A549 (cell line): ENCODE results near the gene PALLD. TPM values are rescaled to one million over a fixed set of nuclear protein-coding genes. Genes with fewer than 3 reads are reported as not detected.
"Not testable (repeated sequence)": the region's sequence is repeated elsewhere in the genome, so short reads cannot be mapped to it uniquely, and the experiment has no call there.

Source experiments
- ATAC-seq, 2 experiments: fragments of 200-7000 bp in 1 of 2; fragments of >200 bp in 1 of 2; cut with Nextera tagmentation in 1 of 2; cut with Tn5 transposase in 1 of 2; 3 replicates each; pipeline versions ENCODE4 v1.8.0 to v1.9.1; 2018 to 2020; ENCODE audit warnings: mild to moderate bottlenecking in 1 of 2, moderate library complexity in 1 of 2
- CTCF ChIA-PET: fragments of 300-600 bp; sonication (Branson Sonifier 250); formaldehyde crosslinking; extraction: SDS; loops from one replicate; lab custom pipeline; 2021; ENCODE audit warnings: antibody characterized with exemption, inconsistent platforms; lab: Yijun Ruan, JAX
- POLR2A ChIA-PET: fragments of 350-600 bp; formaldehyde crosslinking; extraction: SDS; loops from one replicate; lab custom pipeline; 2021; ENCODE audit warnings: antibody characterized with exemption, inconsistent platforms; lab: Yijun Ruan, JAX
- DNase-seq, 2 experiments: peaks; one replicate each; pipeline versions ENCODE4 v3.0.0 to v3.0.0-alpha.2; 2011 to 2016; ENCODE audit warnings: low read depth in 1 of 2, low spot score in 1 of 2
- FAIRE-seq: peaks from 2 replicates; lab custom pipeline; 2011; peaks lifted over from hg19 to GRCh38; lab: Jason Lieb, UNC
- H3K27ac ChIP-seq, 2 experiments: fragments of >200 bp; sonication (Bioruptor Twin); formaldehyde crosslinking; 3 replicates each; pipeline ENCODE4 v1.5.1; 2016 to 2017
- H3K4me1 ChIP-seq: fragments of >200 bp; sonication (Bioruptor Twin); formaldehyde crosslinking; 3 replicates; pipeline ENCODE4 v1.6.1; 2016
- H3K4me2 ChIP-seq: fragments of >200 bp; sonication (Bioruptor Twin); formaldehyde crosslinking; 3 replicates; pipeline ENCODE4 v1.6.1; 2016
- H3K4me3 ChIP-seq: fragments of >200 bp; sonication (Bioruptor Twin); formaldehyde crosslinking; 3 replicates; pipeline ENCODE4 v1.5.1; 2016
- H3K9me3 ChIP-seq: fragments of >200 bp; sonication (Bioruptor Twin); formaldehyde crosslinking; 3 replicates; pipeline ENCODE4 v1.6.1; 2016
- CBX2 ChIP-seq: fragments of 200-600 bp; sonication (generic); IDR thresholded peaks from 2 replicates; pipeline ENCODE4 v1.6.1; 2016; ENCODE audit warnings: low read depth, mild to moderate bottlenecking, borderline replicate concordance
- CHD2 ChIP-seq: fragments of 150-350 bp; IDR thresholded peaks from 2 replicates; pipeline ENCODE4 v1.6.1; 2014; ENCODE audit warnings: low read length; ENCODE audit not compliant: partially characterized antibody
- ESRRA ChIP-seq: fragments of 150-350 bp; IDR thresholded peaks from 2 replicates; pipeline ENCODE4 v1.6.1; 2014; ENCODE audit warnings: mild to moderate bottlenecking, low read length, borderline replicate concordance
- FOSL2 ChIP-seq, 2 experiments: fragments of 450-650 bp in 1 of 2; fragments of >200 bp in 1 of 2; sonication (Bioruptor Twin) in 1 of 2; formaldehyde crosslinking; IDR thresholded peaks; 2 replicates each; pipeline versions ENCODE4 v1.5.0 to v1.6.1; 2016 to 2020; ENCODE audit warnings: mild to moderate bottlenecking in 1 of 2, moderate library complexity in 1 of 2
- HDAC2 ChIP-seq: fragments of 200-600 bp; sonication (generic); IDR thresholded peaks from 2 replicates; pipeline ENCODE4 v1.6.1; 2016
- KDM1A ChIP-seq: fragments of 200-600 bp; sonication (generic); IDR thresholded peaks from 2 replicates; pipeline ENCODE4 v1.6.1; 2016; ENCODE audit warnings: low read depth, mild to moderate bottlenecking
- KDM5A ChIP-seq: fragments of 200-600 bp; sonication (generic); IDR thresholded peaks from 2 replicates; pipeline ENCODE4 v1.6.1; 2016; ENCODE audit warnings: antibody characterized with exemption, mild to moderate bottlenecking
- POLR2AphosphoS2 ChIP-seq: conservative IDR thresholded peaks from 2 replicates; pipeline ENCODE4 v1.6.1; 2012; ENCODE audit warnings: low read length, improper control_type of control experiment, inconsistent platforms
- RAD21 ChIP-seq, 2 experiments: fragments of >200 bp in 1 of 2; sonication (Bioruptor Twin) in 1 of 2; formaldehyde crosslinking in 1 of 2; IDR thresholded peaks in 1 of 2; conservative IDR thresholded peaks in 1 of 2; 2 replicates in 1 of 2; 3 replicates in 1 of 2; pipeline ENCODE4 v1.6.1; 2012 to 2018; ENCODE audit warnings: inconsistent platforms in 1 of 2
- RCOR1 ChIP-seq: fragments of 150-350 bp; IDR thresholded peaks from 2 replicates; pipeline ENCODE4 v1.6.1; 2014; ENCODE audit warnings: antibody characterized with exemption, low read length, low read depth
- SMC3 ChIP-seq: fragments of >200 bp; sonication (Bioruptor Twin); formaldehyde crosslinking; IDR thresholded peaks from 3 replicates; pipeline ENCODE4 v1.6.1; 2018; ENCODE audit warnings: inconsistent platforms
- ZNF302 ChIP-seq: fragments of 250-450 bp; sonication (Bioruptor Pico); IDR thresholded peaks from 2 replicates; pipeline ENCODE4 v1.9.0; 2021; ENCODE audit warnings: inconsistent platforms, mild to moderate bottlenecking, moderate library complexity
- ZSCAN20 ChIP-seq: fragments of 250-450 bp; sonication (Bioruptor Pico); IDR thresholded peaks from 2 replicates; pipeline ENCODE4 v1.8.0; 2022; ENCODE audit warnings: mild to moderate bottlenecking, moderate library complexity
- WGBS: methylation state at CpG from one replicate; pipeline ENCODE4 v1.1.6; 2017; ENCODE audit errors: missing lambda C conversion rate; 5-methylcytosine and 5-hydroxymethylcytosine counted together
- polyA plus RNA-seq, 4 experiments: library from polyadenylated mRNA; depleted of rRNA in 3 of 4; stranded (reverse); fragments of >200 nt; fragmentation: RNase III in 1 of 4; extraction: RNeasy Plus Mini Kit Qiagen cat#74134 plus additional on column Dnase treatment in 1 of 4; gene quantifications; 2 replicates in 3 of 4; 3 replicates in 1 of 4; pipeline ENCODE4 v1.2.3, GENCODE V29; 2011 to 2017
- TF ChIP-seq, protein P1 (sequence below): fragments of >200 bp; sonication (Bioruptor Twin); formaldehyde crosslinking; IDR thresholded peaks from 3 replicates; pipeline ENCODE4 v1.5.1; 2016

Gene PALLD
- polyA plus RNA-seq, 2 of the 4 experiments (the other 2 are of a cell fraction) = 88.8 to 113 TPM

DNA sequence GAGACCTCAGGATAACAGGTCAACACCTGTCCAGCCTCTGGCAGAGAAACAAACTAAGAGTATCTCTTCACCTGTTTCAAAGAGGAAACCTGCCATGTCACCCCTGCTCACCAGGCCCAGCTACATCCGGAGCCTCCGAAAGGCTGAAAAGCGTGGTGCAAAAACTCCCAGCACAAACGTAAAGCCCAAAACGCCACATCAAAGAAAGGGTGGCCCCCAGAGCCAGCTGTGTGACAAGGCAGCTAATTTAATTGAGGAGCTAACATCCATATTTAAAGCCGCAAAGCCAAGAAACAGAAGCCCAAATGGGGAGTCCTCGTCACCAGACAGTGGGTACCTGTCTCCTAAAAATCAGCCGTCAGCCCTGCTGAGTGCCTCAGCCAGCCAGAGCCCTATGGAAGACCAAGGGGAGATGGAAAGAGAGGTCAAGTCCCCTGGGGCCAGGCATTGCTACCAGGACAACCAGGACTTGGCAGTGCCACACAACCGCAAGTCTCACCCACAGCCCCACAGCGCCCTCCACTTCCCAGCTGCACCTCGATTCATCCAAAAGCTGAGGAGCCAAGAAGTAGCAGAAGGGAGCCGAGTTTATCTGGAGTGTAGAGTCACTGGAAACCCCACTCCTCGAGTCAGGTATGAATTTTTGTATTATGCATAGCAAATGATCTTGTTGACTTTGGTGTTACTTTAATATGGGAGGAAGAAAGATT, 15.1 kb downstream of the PALLD start:
- no peaks in the 10 kb centered on the region for H3K9me3 ChIP-seq
- DNase-seq (no peak), FAIRE-seq (no peak), ATAC-seq (no peak; a peak in 1 of 6 replicates)
- no peak overlapping the region for H3K4me2 ChIP-seq
- H3K27ac ChIP-seq = peak overlapping the region in 1 of 2 experiments; percentile 55; a peak in 3 of 6 replicates
- 93% methylated on average over 13 of the region's 13 CpGs for WGBS
- CTCF ChIA-PET = interaction anchor here (1.5 kb wide), 1 partner anchor 411 kb away, joined by 3 read pairs; no protein-coding TSS in a partner anchor
- H3K4me1 ChIP-seq = peaks cover 18% of the 10 kb centered on the region
- POLR2A ChIA-PET = interaction anchor here (0.5 kb wide), 1 partner anchor 15 kb away, joined by 3 read pairs; no protein-coding TSS in a partner anchor
- TF ChIP-seq RAD21 (conservative IDR thresholded peaks at IDR 0.05 in 1 of 2, IDR thresholded peaks at IDR 0.05 in 1 of 2) = 0 out of 5 replicates have a peak, but pooled peaks of 1 of the 2 experiments have one; percentile 14
- no peak for TF ChIP-seq HDAC2
- no peak overlapping the region for H3K4me3 ChIP-seq

- ChIA-PET POLR2A (interaction anchor here (1.1 kb wide), 1 partner anchor 496 kb away, joined by 4 read pairs; the partner anchor contains the start of gene CBR4), CTCF (interaction anchor here (0.8 to 2.6 kb wide), 5 partner anchors 11 to 409 kb away, joined by 3 to 9 read pairs (median 5); no protein-coding TSS in a partner anchor)
- H3K4me2 ChIP-seq = peak overlapping the region; percentile 33; the same call in 2 of the 3 replicates
- H3K27ac ChIP-seq = peak overlapping the region; percentile 46 to 74; a peak in 5 of 6 replicates
- not testable (repeated sequence) for ATAC-seq, H3K4me3 ChIP-seq, DNase-seq, H3K9me3 ChIP-seq, FAIRE-seq
- WGBS = 68% methylated on average over 3 of the region's 3 CpGs
- H3K4me1 ChIP-seq = peaks cover 18% of the 10 kb centered on the region
Measured at GRCh38 chr4:168513826-168514225, 17.0 kb downstream of the PALLD start.

GRCh38 chr4:168514249-168514852, 17.5 kb downstream of the PALLD start:
- CTCF ChIA-PET = interaction anchor here (0.5 to 2.6 kb wide), 7 partner anchors 11 to 492 kb away, joined by 3 to 9 read pairs (median 5); no protein-coding TSS in a partner anchor
- POLR2A ChIA-PET = interaction anchor here (1.1 kb wide), 1 partner anchor 496 kb away, joined by 4 read pairs; the partner anchor contains the start of gene CBR4
- H3K27ac ChIP-seq = peak overlapping the region; percentile 46 to 74; a peak in 5 of 6 replicates

GRCh38 chr4:168515222-168516011, 18.6 kb downstream of the PALLD start:
- no peak for DNase-seq

More at GRCh38 chr4:168514249-168514852, 17.5 kb downstream of the PALLD start:
- H3K4me2 ChIP-seq = peak overlapping the region; percentile 33; the same call in 2 of the 3 replicates
- WGBS = 3% methylated on average over 3 of the region's 3 CpGs
- no peaks in the 10 kb centered on the region; the same call in 2 of the 3 replicates for H3K9me3 ChIP-seq
- no peak for ATAC-seq
- TF ChIP-seq, protein P1, sequence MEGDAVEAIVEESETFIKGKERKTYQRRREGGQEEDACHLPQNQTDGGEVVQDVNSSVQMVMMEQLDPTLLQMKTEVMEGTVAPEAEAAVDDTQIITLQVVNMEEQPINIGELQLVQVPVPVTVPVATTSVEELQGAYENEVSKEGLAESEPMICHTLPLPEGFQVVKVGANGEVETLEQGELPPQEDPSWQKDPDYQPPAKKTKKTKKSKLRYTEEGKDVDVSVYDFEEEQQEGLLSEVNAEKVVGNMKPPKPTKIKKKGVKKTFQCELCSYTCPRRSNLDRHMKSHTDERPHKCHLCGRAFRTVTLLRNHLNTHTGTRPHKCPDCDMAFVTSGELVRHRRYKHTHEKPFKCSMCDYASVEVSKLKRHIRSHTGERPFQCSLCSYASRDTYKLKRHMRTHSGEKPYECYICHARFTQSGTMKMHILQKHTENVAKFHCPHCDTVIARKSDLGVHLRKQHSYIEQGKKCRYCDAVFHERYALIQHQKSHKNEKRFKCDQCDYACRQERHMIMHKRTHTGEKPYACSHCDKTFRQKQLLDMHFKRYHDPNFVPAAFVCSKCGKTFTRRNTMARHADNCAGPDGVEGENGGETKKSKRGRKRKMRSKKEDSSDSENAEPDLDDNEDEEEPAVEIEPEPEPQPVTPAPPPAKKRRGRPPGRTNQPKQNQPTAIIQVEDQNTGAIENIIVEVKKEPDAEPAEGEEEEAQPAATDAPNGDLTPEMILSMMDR = peak; percentile 49
- TF ChIP-seq RAD21 (conservative IDR thresholded peaks at IDR 0.05 in 1 of 2, IDR thresholded peaks at IDR 0.05 in 1 of 2) (peak; percentile 54 to 71), POLR2AphosphoS2 (no peak), SMC3 (peak; percentile 72), CHD2 (no peak), ZSCAN20 (CRISPR knock-in tag) (no peak)
- no peak overlapping the region for H3K4me3 ChIP-seq
- peaks cover 17% of the 10 kb centered on the region for H3K4me1 ChIP-seq
- DNase-seq = no peak
- no peak for FAIRE-seq

More at GRCh38 chr4:168515222-168516011, 18.6 kb downstream of the PALLD start:
- ChIA-PET CTCF (interaction anchor here (0.5 to 2.6 kb wide), 11 partner anchors 10 to 491 kb away, joined by 3 to 9 read pairs (median 3); no protein-coding TSS in a partner anchor), POLR2A (interaction anchor here (1.1 kb wide), 1 partner anchor 495 kb away, joined by 4 read pairs; the partner anchor contains the start of gene CBR4)
- H3K27ac ChIP-seq = peak overlapping the region; percentile 31 to 56; a peak in 5 of 6 replicates
- 87% methylated on average over 5 of the region's 5 CpGs for WGBS
- H3K4me1 ChIP-seq = peaks cover 8% of the 10 kb centered on the region
- no peaks in the 10 kb centered on the region; the same call in 2 of the 3 replicates for H3K9me3 ChIP-seq
- TF ChIP-seq ZNF302 (no peak), ESRRA (no peak), CBX2 (no peak), SMC3 (no peak), ZSCAN20 (CRISPR knock-in tag) (no peak), FOSL2 (IDR thresholded peaks at IDR 0.05) (no peak), FOSL2 (CRISPR knock-in tag; IDR thresholded peaks at IDR 0.05) (no peak), RCOR1 (no peak), KDM1A (no peak), KDM5A (no peak)
- ATAC-seq (no peak), FAIRE-seq (no peak)
- H3K4me3 ChIP-seq = no peak overlapping the region
- no peak overlapping the region for H3K4me2 ChIP-seq
